Endothelial cell of hepatic sinusoid (primary cell): ENCODE results near the gene MEN1.

Experiments
- in situ Hi-C: cut with HindIII; loops from 2 replicates; pipeline ENCODE4 v1.10.0; 2017; ENCODE audit warnings: low sequenced_read_pairs

Gene MEN1

DNA sequence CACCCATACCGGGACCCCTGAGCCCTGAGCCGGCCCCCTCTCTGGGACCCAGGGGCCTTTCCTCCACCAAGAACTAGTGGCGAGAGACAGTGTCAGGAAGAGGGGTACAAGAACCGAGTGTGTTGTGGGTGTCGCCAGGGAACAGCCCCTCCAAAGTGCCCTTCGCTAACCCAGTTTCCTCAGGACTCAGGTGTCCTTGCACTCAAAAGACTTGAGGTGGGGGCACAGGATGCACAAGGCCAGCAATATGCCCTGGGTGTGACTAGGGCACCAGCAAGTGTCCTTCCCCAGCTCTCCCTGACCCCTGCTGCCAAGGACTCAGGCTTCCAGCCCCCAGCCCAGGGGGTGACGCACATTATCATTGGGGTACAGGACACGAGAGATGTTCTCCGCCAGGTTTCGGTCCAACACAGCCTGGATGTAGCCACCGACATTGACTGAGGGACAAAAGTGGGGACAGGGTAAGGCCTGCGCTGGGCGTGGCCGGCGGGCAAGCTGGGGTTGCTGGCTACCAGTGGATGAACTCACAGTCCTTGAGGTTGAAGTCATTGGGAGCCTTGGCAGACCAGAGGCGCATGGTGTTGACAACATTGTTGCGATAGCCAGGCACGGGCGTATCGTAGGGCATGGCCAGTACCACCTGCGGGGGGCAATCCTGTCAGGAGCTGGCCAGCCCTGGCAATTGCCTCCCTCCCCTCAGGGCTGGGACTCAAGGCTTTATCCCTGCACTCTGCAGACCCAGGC lies 55.3 kb downstream of the MEN1 start:
- in situ Hi-C loops = loop anchor here (5.0 kb wide), 1 partner anchor 38 kb away; no protein-coding TSS in a partner anchor

- in situ Hi-C loops = loop anchor here (5.0 kb wide), 1 partner anchor 37 kb away; no protein-coding TSS in a partner anchor
These were observed 56.0 kb downstream of the MEN1 start for GRCh38 chr11:64754124-64754918.
